SU-DHL-6 (cell line): ENCODE data around the gene MUTYH.

ENCODE experiments used
- CTCF ChIP-seq: fragments of 200-600 bp; sonication (generic); IDR thresholded peaks from one replicate; pipeline ENCODE4 v1.5.1; 2017; ENCODE audit warnings: antibody characterized with exemption, mild to moderate bottlenecking, low read length, moderate library complexity; ENCODE audit not compliant: insufficient read depth, poor library complexity, severe bottlenecking
- EZH2phosphoT487 ChIP-seq: fragments of 200-600 bp; sonication (generic), shearing (Covaris generic); conservative IDR thresholded peaks from 2 replicates; pipeline ENCODE4 v1.6.1; 2018; ENCODE audit warnings: mild to moderate bottlenecking, antibody characterized with exemption, low read length, moderate library complexity, mixed read lengths

- no peak for TF ChIP-seq CTCF
- TF ChIP-seq EZH2phosphoT487: no peak
Measured at GRCh38 chr1:45300669-45300997, 39.6 kb downstream of the MUTYH start.
